ENCODE measurements around the gene CERS6. TPM values are rescaled to one million over a fixed set of nuclear protein-coding genes. Genes with fewer than 3 reads are reported as not detected.

CERS6 gene
- total RNA-seq, 2 donors from 2014 or later = 12.5 to 16.3 TPM

GRCh38 chr2:168751104-168751740, 295.1 kb downstream of the CERS6 start:
- DNase-seq = no peak
- no peak for ATAC-seq
- no peak for TF ChIP-seq POLR2A (IDR thresholded peaks at IDR 0.05)
- no peaks in the 10 kb centered on the region for H3K27me3 ChIP-seq
- H3K4me1 ChIP-seq = no peaks in the 10 kb centered on the region
- intact Hi-C loops (cut with DNase I) = loop anchor here (10.0 kb wide), 1 partner anchor 406 kb away; no protein-coding TSS in a partner anchor
- H3K27ac ChIP-seq = no peak overlapping the region
- H3K4me3 ChIP-seq = no peak overlapping the region
- H3K36me3 ChIP-seq (replicated peaks in 1 of 2; ENCODE audit: insufficient read depth in 1 of 2, low read depth in 2 of 2) = peaks cover 0 to 3% of the 10 kb centered on the region in 2 donors
- no peaks in the 10 kb centered on the region for H3K9me3 ChIP-seq

DNA sequence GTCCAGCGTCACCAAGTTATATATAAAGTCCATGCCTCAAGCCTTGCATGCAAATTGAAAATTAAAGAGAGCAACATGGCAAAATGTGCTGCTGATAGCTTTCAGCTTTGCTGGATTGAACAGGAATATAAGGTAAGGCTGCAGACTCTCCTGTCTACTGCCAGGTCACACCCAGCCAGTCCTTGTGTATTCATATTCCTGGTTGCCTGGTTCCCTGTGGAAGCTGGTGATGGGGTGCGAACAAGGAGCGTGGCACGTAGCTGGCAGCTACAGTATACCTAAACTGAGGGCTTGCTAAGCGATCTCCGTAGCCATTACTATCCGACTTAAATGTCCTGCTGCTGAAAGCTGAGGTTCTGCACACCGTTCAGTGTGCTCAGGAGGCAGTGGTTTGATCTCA, 296.3 kb downstream of the CERS6 start:
- no peaks in the 10 kb centered on the region for H3K27me3 ChIP-seq
- H3K9me3 ChIP-seq = no peaks in the 10 kb centered on the region
- no peak for TF ChIP-seq CTCF (IDR thresholded peaks at IDR 0.05)
- no peak for TF ChIP-seq POLR2A (IDR thresholded peaks at IDR 0.05)
- peaks cover 0 to 3% of the 10 kb centered on the region in 2 donors for H3K36me3 ChIP-seq (replicated peaks in 1 of 2; ENCODE audit: insufficient read depth in 1 of 2, low read depth in 2 of 2)
- 91 to 92% methylated on average over 8 of the region's 8 CpGs for WGBS, 2 donors
- intact Hi-C loops (cut with DNase I) = loop anchor here (10.0 kb wide), 1 partner anchor 408 kb away; no protein-coding TSS in a partner anchor
- ATAC-seq (no peak), DNase-seq (no peak)
- no peak overlapping the region for H3K4me3 ChIP-seq
- H3K27ac ChIP-seq = no peak overlapping the region
- H3K4me1 ChIP-seq = no peaks in the 10 kb centered on the region

DNA sequence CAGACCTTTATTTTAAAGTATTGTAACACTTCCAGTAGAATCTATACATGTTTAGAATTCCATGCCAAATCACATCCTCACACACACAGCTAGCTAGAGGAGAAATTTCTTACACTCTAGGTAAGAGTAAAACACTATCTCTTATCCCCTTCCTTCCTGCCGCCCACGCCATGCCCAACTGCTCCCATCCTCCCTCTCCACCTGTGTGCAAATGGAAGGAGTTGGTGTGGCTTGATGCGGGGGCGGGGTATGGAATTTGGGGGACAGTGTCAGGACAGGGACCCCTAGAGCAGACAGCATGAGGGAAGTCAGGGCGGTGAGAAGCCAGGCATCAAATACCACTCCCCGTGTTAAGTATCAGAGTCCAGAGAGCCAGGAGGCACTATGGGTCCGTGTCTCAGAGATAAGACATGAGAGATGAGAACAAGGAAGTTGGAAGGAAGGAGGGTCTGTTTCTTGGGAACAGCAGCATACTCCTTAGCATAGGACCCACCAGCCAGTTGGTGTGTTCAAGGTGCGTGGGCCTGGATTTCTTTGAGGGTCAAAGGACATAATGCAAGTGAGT, 297.8 kb downstream of the CERS6 start:
- ATAC-seq (no peak), DNase-seq (no peak)
- H3K9me3 ChIP-seq = no peaks in the 10 kb centered on the region
- H3K27me3 ChIP-seq = no peaks in the 10 kb centered on the region
- WGBS, 2 donors = 92% methylated on average over 8 of the region's 8 CpGs
- H3K36me3 ChIP-seq (replicated peaks in 1 of 2; ENCODE audit: insufficient read depth in 1 of 2, low read depth in 2 of 2) = peaks cover 0 to 3% of the 10 kb centered on the region in 2 donors
- H3K27ac ChIP-seq = no peak overlapping the region
- H3K4me3 ChIP-seq = no peak overlapping the region
- intact Hi-C loops (cut with DNase I) = loop anchor here (10.0 kb wide), 1 partner anchor 409 kb away; no protein-coding TSS in a partner anchor
- no peak for TF ChIP-seq POLR2A (IDR thresholded peaks at IDR 0.05)
- TF ChIP-seq CTCF (IDR thresholded peaks at IDR 0.05) = no peak
- no peaks in the 10 kb centered on the region for H3K4me1 ChIP-seq

DNA sequence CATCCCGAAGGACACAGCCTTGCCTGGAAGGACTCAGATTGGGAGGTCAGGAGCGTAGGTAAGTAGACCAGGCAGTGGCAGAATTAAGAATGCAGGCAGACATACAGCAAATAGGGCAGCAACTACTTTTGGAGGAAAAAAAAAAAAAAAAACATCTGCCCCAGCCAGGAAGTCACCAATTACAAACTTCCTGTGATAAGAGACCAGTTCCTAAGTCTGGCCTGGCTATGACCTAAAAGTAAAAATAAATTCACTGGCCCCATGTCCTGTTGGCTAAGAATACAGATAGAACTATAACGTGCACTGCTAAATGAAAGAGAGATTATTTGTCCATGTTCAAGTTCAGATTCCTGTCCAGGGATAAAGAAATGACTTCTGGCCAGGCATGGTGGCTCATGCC, 301.2 kb downstream of the CERS6 start:
- intact Hi-C loops (cut with DNase I) = loop anchor here (10.0 kb wide), 1 partner anchor 412 kb away; no protein-coding TSS in a partner anchor
- Histone ChIP-seq H3K27ac (no peak overlapping the region), H3K9me3 (no peaks in the 10 kb centered on the region), H3K36me3 (replicated peaks in 1 of 2; ENCODE audit: insufficient read depth in 1 of 2, low read depth in 2 of 2) (peaks cover 0 to 3% of the 10 kb centered on the region in 2 donors), H3K4me1 (no peaks in the 10 kb centered on the region), H3K27me3 (no peaks in the 10 kb centered on the region), H3K4me3 (no peak overlapping the region)
- ATAC-seq (no peak), DNase-seq (no peak)
- TF ChIP-seq POLR2A (IDR thresholded peaks at IDR 0.05) (no peak), CTCF (IDR thresholded peaks at IDR 0.05) (no peak)
- WGBS, 2 donors = 64 to 67% methylated on average over 3 of the region's 3 CpGs

DNA sequence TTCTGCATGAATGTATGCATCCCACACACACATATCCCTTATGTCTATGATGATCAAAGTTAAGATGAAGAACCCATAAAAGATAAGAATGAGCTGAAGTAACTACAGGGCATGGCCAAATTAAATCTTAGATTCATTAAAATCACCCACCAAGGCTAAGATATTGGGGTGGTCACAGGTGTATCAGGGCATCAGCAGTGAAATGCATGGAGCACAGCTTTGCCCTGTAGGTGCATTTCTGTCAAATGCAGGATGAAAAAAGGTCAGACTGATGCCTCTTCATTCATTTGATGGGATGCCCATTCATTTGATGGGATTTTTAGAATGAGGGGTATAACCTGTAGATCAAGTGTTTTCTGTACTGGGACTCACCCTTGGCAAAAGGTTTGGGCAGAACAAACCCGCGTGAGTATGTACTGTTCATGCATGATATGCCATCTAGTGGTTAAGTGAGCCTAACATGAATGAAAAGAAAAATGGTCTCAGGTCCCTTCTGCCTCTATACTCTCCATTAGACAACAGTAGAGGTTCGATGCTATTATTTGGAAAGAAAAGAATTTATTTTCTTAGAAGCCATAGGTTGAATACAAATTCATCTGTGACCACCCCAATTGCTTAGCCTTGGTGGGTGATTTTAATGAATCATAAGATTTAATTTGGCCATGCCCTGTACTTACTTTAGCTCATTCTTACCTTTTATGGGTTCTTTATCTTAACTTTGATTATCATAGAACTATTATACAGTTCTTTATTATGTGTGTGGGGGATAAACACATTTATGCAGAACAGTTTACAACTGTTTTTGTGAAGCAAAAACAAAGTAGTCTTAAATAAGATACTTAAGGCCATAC, 303.1 kb downstream of the CERS6 start:
- intact Hi-C loops (cut with DNase I) = loop anchor here (10.0 kb wide), 1 partner anchor 414 kb away; no protein-coding TSS in a partner anchor
- TF ChIP-seq POLR2A (IDR thresholded peaks at IDR 0.05) (no peak), CTCF (IDR thresholded peaks at IDR 0.05) (peak; percentile 45 to 82 (median 67))
- 4 to 7% methylated on average over 3 of the region's 3 CpGs for WGBS, 2 donors
- H3K27ac ChIP-seq = no peak overlapping the region
- DNase-seq (peak; percentile 29 to 46 (median 44)), ATAC-seq (peak; percentile 81)
- H3K36me3 ChIP-seq (replicated peaks in 1 of 2; ENCODE audit: insufficient read depth in 1 of 2, low read depth in 2 of 2) = peaks cover 0 to 3% of the 10 kb centered on the region in 2 donors
- H3K9me3 ChIP-seq = no peaks in the 10 kb centered on the region
- H3K27me3 ChIP-seq = no peaks in the 10 kb centered on the region
- no peak overlapping the region for H3K4me3 ChIP-seq
- H3K4me1 ChIP-seq = no peaks in the 10 kb centered on the region

All from body of pancreas (tissue), 4 donors.